ENCODE results near the gene DAPK2.

Gene DAPK2

GRCh38 chr15:63979262-63979793 lies 67.0 kb downstream of the DAPK2 start:
- TF ChIP-seq CTCF (conservative IDR thresholded peaks at IDR 0.05; ENCODE audit: control insufficient read depth, insufficient read depth, low read depth, low read length): no peak
- no peak for DNase-seq (ENCODE audit: low read depth)
- no peak overlapping the region for H3K4me3 ChIP-seq (ENCODE audit: control insufficient read depth, low read depth, low read length)

GRCh38 chr15:63978511-63979261 lies 67.6 kb downstream of the DAPK2 start:
- TF ChIP-seq CTCF (conservative IDR thresholded peaks at IDR 0.05; ENCODE audit: control insufficient read depth, insufficient read depth, low read depth, low read length): no peak
- no peak for DNase-seq (ENCODE audit: low read depth)
- no peak overlapping the region for H3K4me3 ChIP-seq (ENCODE audit: control insufficient read depth, low read depth, low read length)

GRCh38 chr15:63977119-63977518 lies 69.2 kb downstream of the DAPK2 start:
- H3K4me3 ChIP-seq (ENCODE audit: control insufficient read depth, low read depth, low read length): no peak overlapping the region
- no peak for TF ChIP-seq CTCF (conservative IDR thresholded peaks at IDR 0.05; ENCODE audit: control insufficient read depth, insufficient read depth, low read depth, low read length)
- no peak for DNase-seq (ENCODE audit: low read depth)

GRCh38 chr15:63974021-63974420 lies 72.3 kb downstream of the DAPK2 start:
- DNase-seq (ENCODE audit: low read depth): no peak
- TF ChIP-seq CTCF (conservative IDR thresholded peaks at IDR 0.05; ENCODE audit: control insufficient read depth, insufficient read depth, low read depth, low read length): no peak
- no peak overlapping the region for H3K4me3 ChIP-seq (ENCODE audit: control insufficient read depth, low read depth, low read length)

GRCh38 chr15:63973212-63974009 lies 72.9 kb downstream of the DAPK2 start:
- no peak for TF ChIP-seq CTCF (conservative IDR thresholded peaks at IDR 0.05; ENCODE audit: control insufficient read depth, insufficient read depth, low read depth, low read length)
- H3K4me3 ChIP-seq (ENCODE audit: control insufficient read depth, low read depth, low read length): no peak overlapping the region
- peak; percentile 88 for DNase-seq (ENCODE audit: low read depth)

- TF ChIP-seq CTCF (conservative IDR thresholded peaks at IDR 0.05; ENCODE audit: control insufficient read depth, insufficient read depth, low read depth, low read length): no peak
- no peak for DNase-seq (ENCODE audit: low read depth)
Measured at GRCh38 chr15:63972801-63973200, 73.5 kb downstream of the DAPK2 start.

More at GRCh38 chr15:63972801-63973200, 73.5 kb downstream of the DAPK2 start:
- H3K4me3 ChIP-seq (ENCODE audit: control insufficient read depth, low read depth, low read length): no peak overlapping the region
